Measurements from ENCODE around the gene DHTKD1. TPM values are rescaled to one million over a fixed set of nuclear protein-coding genes. Genes with fewer than 3 reads are reported as not detected.
A peak's percentile ranks its signal among the peaks of the same experiment; 100 is the strongest.

Gene DHTKD1, protein sequence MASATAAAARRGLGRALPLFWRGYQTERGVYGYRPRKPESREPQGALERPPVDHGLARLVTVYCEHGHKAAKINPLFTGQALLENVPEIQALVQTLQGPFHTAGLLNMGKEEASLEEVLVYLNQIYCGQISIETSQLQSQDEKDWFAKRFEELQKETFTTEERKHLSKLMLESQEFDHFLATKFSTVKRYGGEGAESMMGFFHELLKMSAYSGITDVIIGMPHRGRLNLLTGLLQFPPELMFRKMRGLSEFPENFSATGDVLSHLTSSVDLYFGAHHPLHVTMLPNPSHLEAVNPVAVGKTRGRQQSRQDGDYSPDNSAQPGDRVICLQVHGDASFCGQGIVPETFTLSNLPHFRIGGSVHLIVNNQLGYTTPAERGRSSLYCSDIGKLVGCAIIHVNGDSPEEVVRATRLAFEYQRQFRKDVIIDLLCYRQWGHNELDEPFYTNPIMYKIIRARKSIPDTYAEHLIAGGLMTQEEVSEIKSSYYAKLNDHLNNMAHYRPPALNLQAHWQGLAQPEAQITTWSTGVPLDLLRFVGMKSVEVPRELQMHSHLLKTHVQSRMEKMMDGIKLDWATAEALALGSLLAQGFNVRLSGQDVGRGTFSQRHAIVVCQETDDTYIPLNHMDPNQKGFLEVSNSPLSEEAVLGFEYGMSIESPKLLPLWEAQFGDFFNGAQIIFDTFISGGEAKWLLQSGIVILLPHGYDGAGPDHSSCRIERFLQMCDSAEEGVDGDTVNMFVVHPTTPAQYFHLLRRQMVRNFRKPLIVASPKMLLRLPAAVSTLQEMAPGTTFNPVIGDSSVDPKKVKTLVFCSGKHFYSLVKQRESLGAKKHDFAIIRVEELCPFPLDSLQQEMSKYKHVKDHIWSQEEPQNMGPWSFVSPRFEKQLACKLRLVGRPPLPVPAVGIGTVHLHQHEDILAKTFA
- 39.6 TPM for total RNA-seq (ENCODE audit: unreplicated experiment)
- long read RNA-seq, full-length matches to known transcripts: 11 of 15 reads
- long read RNA-seq, partial matches to known transcripts: 2 of 15 reads
- long read RNA-seq, other reads (novel, unspliced or antisense): 2 of 15 reads

DNA sequence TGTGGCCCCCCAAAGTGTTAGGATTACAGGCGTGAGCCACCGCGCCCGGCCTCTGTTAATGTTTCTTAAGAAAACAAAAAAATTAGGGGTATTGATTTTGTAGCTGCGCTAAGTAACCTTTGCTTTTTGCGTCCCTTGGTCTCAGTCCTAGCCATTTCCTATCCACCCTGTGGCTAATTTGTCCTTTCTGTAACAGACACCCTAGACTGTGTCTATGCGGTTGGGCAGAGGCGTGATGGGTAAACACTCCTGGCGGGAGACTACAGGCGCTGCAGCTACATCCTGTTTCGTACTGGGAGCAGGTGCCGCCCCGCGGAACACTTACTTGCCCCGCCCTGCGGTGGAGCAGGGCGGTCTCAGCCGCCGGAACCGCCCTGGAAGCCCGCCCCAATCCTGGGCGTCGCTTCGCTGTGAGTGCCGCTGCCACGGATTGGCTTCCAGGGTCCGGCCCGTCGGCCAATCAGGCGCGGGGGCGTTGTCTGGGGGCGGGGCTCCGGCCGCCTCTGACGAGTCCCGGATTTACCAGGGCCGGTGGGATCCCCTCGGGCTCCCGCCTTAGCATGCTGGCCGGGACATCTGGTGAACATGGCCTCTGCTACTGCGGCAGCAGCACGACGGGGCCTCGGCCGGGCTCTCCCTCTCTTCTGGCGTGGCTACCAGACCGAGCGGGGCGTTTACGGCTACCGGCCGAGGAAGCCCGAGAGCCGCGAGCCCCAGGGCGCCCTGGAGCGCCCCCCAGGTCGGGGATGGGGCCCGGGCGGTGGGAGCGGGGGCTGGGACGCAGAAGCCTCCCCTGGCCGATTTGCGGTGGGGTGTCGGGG is at the start of gene DHTKD1:
Gene DHTKD1, plus strand, starts transcription at position 506 of the 821 bp plus-strand sequence. Its CDS starts 80 bp downstream, at position 586.
- H3K27ac Mint-ChIP-seq (ENCODE audit: unreplicated experiment): peak within 1 kb of the TSS; percentile 93
- H3K4me1 Mint-ChIP-seq (ENCODE audit: low read depth, unreplicated experiment): peaks cover 5% of the 10 kb centered on the region

GRCh38 chr10:12019283-12019971 is 49.3 kb upstream of the DHTKD1 start:
- H3K4me1 Mint-ChIP-seq (ENCODE audit: low read depth, unreplicated experiment): no peaks in the 10 kb centered on the region
- H3K27me3 Mint-ChIP-seq (ENCODE audit: unreplicated experiment): no peaks in the 10 kb centered on the region
- TF ChIP-seq, protein P1, sequence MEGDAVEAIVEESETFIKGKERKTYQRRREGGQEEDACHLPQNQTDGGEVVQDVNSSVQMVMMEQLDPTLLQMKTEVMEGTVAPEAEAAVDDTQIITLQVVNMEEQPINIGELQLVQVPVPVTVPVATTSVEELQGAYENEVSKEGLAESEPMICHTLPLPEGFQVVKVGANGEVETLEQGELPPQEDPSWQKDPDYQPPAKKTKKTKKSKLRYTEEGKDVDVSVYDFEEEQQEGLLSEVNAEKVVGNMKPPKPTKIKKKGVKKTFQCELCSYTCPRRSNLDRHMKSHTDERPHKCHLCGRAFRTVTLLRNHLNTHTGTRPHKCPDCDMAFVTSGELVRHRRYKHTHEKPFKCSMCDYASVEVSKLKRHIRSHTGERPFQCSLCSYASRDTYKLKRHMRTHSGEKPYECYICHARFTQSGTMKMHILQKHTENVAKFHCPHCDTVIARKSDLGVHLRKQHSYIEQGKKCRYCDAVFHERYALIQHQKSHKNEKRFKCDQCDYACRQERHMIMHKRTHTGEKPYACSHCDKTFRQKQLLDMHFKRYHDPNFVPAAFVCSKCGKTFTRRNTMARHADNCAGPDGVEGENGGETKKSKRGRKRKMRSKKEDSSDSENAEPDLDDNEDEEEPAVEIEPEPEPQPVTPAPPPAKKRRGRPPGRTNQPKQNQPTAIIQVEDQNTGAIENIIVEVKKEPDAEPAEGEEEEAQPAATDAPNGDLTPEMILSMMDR (IDR thresholded peaks at IDR 0.05; ENCODE audit: partially characterized antibody, unreplicated experiment): no peak
- DNase-seq: no peak
- no peak overlapping the region for H3K27ac Mint-ChIP-seq (ENCODE audit: unreplicated experiment)
- no peaks in the 10 kb centered on the region for H3K9me3 Mint-ChIP-seq (ENCODE audit: unreplicated experiment)
- H3K4me3 Mint-ChIP-seq (ENCODE audit: unreplicated experiment): no peak overlapping the region
- H3K36me3 Mint-ChIP-seq (ENCODE audit: unreplicated experiment): no peaks in the 10 kb centered on the region

More for the DNA sequence above, at the start of gene DHTKD1:
- H3K27me3 Mint-ChIP-seq (ENCODE audit: unreplicated experiment): peaks cover 4% of the 10 kb centered on the region
- H3K36me3 Mint-ChIP-seq (ENCODE audit: unreplicated experiment): no peaks in the 10 kb centered on the region
- peaks cover 2% of the 10 kb centered on the region for H3K9me3 Mint-ChIP-seq (ENCODE audit: unreplicated experiment)
- H3K4me3 Mint-ChIP-seq (ENCODE audit: unreplicated experiment): peak within 1 kb of the TSS; percentile 89
- TF ChIP-seq, protein P1 (IDR thresholded peaks at IDR 0.05; ENCODE audit: partially characterized antibody, unreplicated experiment): peak; percentile 45
- DNase-seq: peak; percentile 100

DNA sequence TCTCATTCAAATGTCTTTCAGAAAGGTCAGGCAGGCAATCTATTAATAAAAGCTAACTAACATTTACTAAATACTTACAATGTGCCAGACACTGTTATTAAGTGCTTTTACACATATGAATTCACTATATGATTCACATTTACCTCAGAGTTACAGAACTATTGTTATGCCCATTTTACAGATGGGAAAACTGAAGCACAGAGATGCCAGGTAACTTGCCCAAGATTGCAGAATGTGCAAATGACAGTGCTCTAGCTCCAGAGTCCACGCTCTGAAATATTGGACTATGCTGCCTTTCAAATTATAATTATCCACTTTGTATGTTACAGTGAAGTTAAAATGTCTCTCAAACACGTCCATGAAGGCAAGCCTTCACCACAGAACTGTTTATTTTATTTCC is 48.2 kb upstream of the DHTKD1 start:
- Mint-ChIP-seq H3K4me1 (ENCODE audit: low read depth, unreplicated experiment) (no peaks in the 10 kb centered on the region), H3K9me3 (ENCODE audit: unreplicated experiment) (no peaks in the 10 kb centered on the region), H3K27me3 (ENCODE audit: unreplicated experiment) (no peaks in the 10 kb centered on the region), H3K36me3 (ENCODE audit: unreplicated experiment) (no peaks in the 10 kb centered on the region), H3K4me3 (ENCODE audit: unreplicated experiment) (no peak overlapping the region), H3K27ac (ENCODE audit: unreplicated experiment) (no peak overlapping the region)
- TF ChIP-seq, protein P1 (IDR thresholded peaks at IDR 0.05; ENCODE audit: partially characterized antibody, unreplicated experiment): no peak
- DNase-seq: no peak

- Mint-ChIP-seq H3K36me3 (ENCODE audit: unreplicated experiment) (no peaks in the 10 kb centered on the region), H3K4me3 (ENCODE audit: unreplicated experiment) (no peak overlapping the region), H3K27ac (ENCODE audit: unreplicated experiment) (no peak overlapping the region), H3K4me1 (ENCODE audit: low read depth, unreplicated experiment) (no peaks in the 10 kb centered on the region), H3K9me3 (ENCODE audit: unreplicated experiment) (no peaks in the 10 kb centered on the region), H3K27me3 (ENCODE audit: unreplicated experiment) (no peaks in the 10 kb centered on the region)
- no peak for DNase-seq
- TF ChIP-seq, protein P1 (IDR thresholded peaks at IDR 0.05; ENCODE audit: partially characterized antibody, unreplicated experiment): no peak
These were observed 46.0 kb upstream of the DHTKD1 start for GRCh38 chr10:12022580-12023257.
